GM21619 (cell line): ENCODE data around the gene PLCD3.

Experiments
- ATAC-seq: cut with Tn5 transposase; IDR thresholded peaks from one replicate; pipeline ENCODE4 v1.9.1; 2021; ENCODE audit not compliant: unreplicated experiment

The PLCD3 gene

DNA sequence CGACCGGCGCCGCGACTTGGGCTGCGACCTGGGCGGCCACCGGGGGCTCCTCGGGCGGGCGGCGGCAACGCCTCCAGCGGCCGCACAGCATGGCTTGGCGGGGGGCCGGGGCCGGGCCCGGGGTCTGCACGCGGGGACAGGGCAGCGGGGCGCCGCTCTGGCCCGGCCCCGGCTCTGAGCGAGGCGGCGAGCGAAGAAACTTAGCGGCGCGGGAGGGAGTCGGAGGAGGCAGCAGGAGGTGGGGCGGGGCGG, at the start of gene PLCD3:
TSS of gene PLCD3 (minus strand) at position 196 of the 252 bp plus-strand sequence. CDS start at position 91, 105 bp downstream.
- no peak for ATAC-seq

DNA sequence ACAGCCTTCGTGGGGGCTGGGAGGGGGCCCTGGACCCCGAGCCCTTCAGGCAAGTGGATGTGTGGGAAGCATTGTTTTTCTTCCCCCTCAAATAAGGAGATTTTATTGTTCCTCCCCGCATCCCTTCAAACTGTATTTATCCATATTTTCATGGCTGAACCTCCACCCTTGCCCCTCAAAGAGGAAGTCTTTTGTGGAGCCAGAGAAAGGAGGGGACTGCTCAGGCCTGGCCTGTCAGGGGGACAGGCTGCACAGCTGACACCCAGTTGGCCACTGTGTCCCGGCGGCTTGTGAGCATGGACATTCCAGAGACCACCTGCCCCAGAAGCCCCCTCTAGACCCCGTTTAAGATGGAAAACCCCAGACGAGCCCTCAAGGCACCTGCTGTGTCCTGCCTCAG, 45.2 kb upstream of the PLCD3 start:
- no peak for ATAC-seq

- no peak for ATAC-seq
Measured at GRCh38 chr17:45175759-45176115, 43.4 kb upstream of the PLCD3 start.

GRCh38 chr17:45172541-45173286, 40.4 kb upstream of the PLCD3 start:
- no peak for ATAC-seq

GRCh38 chr17:45172232-45172540, 39.9 kb upstream of the PLCD3 start:
- ATAC-seq: no peak

- ATAC-seq: no peak
Measured at GRCh38 chr17:45171338-45172231, 39.3 kb upstream of the PLCD3 start.

GRCh38 chr17:45170931-45171337, 38.6 kb upstream of the PLCD3 start:
- ATAC-seq: no peak

DNA sequence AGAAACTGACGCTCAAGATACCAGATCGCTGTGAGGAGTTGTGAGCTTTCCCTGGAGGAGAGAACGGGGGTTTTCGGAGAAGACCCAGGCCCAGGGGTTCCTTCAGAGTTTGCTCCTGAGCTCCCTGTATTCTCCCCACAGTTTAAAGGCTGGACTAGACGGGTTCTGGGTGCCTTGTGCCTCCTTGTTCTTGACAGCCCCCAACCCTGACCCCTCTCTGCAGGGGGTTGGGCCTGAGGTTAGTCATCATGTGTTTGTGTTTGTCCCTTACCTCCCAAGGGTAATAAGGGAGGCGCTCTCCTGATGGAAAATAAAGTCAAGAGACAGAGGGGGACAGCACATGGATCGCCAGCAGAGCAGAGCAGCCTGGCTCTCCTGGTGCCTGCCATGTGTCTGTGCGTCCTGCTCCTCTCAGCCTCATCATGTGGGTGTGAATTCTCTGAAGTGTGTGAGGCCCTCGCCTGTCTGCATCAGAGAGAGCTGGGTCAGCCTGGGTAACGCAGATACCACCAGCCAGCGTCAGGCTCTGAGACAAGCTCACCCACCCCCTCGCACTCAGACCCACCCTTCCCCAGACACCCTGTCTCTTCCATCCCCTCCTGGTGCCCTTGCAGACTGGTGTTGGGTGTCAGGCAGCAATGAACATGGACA, 38.1 kb upstream of the PLCD3 start:
- no peak for ATAC-seq

DNA sequence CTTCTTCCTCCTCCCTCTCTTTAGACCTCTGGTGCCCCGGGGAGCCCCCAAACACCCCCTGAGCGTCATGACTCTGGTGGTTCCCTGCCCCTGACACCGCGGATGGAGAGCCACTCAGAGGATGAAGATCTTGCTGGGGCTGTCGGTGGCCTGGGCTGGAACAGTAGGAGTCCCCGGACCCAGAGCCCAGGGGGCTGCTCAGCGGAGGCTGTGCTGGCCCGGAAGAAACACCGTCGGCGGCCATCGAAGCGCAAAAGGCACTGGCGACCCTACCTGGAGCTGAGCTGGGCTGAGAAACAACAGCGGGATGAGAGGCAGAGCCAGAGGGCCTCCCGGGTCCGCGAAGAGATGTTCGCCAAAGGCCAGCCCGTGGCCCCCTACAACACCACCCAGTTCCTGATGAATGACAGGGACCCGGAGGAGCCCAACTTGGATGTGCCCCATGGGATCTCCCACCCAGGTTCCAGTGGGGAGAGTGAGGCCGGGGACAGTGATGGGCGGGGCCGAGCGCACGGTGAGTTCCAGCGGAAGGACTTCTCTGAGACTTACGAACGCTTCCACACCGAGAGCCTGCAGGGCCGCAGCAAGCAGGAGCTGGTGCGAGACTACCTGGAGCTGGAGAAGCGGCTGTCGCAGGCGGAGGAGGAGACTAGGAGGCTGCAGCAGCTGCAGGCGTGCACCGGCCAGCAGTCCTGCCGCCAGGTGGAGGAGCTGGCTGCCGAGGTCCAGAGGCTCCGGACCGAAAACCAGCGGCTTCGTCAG, 36.9 kb upstream of the PLCD3 start:
- no peak for ATAC-seq

DNA sequence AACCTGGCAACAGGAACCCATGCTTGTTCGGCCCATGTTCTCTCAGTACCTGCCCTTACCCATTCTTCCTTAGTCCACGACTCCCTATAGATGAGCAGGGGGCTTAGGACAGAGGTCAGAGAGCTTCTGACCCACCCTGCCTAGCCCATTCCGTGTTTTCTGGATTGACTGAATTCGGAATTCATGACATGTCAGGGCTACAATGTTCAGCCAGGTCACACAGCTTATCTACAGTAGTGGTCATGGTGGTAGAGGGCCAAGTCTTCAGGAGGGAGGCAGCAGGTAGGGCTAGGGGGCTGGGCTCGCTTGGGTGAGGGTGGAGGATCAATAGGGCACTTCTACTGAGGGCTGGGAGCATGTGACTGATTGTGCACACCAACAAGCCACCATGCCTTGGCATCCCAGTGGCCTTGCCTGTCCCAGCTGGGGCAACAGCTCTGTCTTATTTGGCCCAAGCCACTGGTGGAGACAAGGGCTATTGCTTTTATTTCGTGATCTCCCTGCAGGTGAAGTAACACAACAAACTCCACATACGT, 32.5 kb upstream of the PLCD3 start:
- ATAC-seq: no peak

GRCh38 chr17:45162025-45162687, 29.8 kb upstream of the PLCD3 start:
- no peak for ATAC-seq

- ATAC-seq: peak; percentile 81
Measured at GRCh38 chr17:45161288-45162024, 29.1 kb upstream of the PLCD3 start, which contains the start of gene HEXIM2. HEXIM2 (plus strand) TSS chr17:45161875; CDS start chr17:45162794, 919 bp downstream.

GRCh38 chr17:45160447-45161287, 28.4 kb upstream of the PLCD3 start:
- peak; percentile 21 for ATAC-seq

DNA sequence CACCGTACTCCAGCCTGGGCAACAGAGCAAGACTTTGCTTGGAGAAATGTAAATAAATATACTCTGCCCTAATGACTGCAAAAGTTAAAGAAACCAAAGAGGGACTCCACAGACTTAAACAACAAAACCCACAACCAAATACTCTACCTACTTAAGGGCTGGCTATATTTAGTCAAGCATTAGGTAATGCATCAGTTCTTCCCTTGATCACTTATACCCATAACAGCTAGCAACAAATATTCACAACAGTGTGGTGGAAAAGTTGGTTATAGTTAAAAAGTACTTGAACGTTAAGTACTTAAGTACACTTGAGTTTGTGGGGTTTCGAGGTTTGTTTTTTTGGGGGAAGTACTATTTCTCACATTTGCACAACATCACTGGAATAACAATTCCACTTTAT, 23.9 kb upstream of the PLCD3 start:
- ATAC-seq: no peak

- ATAC-seq: no peak
Measured at GRCh38 chr17:45155483-45155882, 23.2 kb upstream of the PLCD3 start.

GRCh38 chr17:45155029-45155428, 22.7 kb upstream of the PLCD3 start:
- no peak for ATAC-seq

DNA sequence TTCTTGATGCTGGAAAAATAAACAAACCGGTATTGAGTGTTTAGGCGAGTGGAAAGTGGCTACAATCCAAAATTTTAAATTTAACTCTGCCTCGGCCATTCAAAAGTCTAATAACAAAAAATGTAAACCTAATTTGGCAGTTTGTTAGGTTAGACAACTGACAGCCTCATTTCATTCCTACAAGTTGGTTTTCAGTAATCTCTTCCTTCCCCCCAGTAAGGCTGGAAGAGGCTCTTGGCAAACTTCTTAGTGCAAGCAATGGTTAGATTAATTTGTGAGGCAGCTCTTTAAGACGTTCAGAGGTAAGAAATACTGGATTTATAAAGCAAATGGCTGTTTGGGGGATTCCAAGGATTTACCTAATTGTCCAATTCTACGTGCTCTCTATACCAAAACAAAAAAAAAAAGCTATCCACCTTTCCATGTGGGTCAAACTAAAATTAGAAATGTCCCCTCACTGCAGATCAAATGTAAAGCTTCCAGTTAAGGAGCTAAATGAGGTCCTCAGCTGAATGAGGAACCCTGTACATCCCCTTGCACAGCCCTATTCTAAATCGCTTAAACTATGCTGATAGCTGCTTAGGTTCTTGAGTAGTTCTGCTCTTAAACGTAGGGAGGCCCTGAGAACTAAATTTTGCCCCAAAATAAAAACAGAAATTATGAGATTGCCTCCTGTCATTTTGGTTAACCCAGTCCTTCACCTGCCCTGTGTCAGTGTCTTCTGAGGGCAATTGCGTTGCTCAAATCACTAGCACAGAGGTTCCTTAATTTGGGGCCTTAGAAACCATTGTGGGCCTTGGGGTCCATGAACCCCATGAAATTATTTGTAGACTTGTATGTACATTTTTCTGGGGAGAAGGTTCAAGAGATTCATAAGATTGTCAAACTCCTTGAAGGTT, 18.8 kb upstream of the PLCD3 start:
- ATAC-seq: no peak
